HEK293 (cell line): ENCODE results near the gene MLLT3.

ENCODE experiments used
- CTCF ChIA-PET: fragments of 350-600 bp; formaldehyde crosslinking; extraction: SDS; loops from one replicate; lab custom pipeline; 2021; ENCODE audit warnings: antibody characterized with exemption; lab: Yijun Ruan, JAX
- POLR2A ChIA-PET: fragments of 300-600 bp; formaldehyde crosslinking; extraction: SDS; loops from one replicate; lab custom pipeline; 2020; ENCODE audit warnings: antibody characterized with exemption, inconsistent platforms; lab: Yijun Ruan, JAX
- H3K27ac ChIP-seq: fragments of 200-500 bp; sonication (Bioruptor generic); 2 replicates; pipeline ENCODE4 v1.5.1; 2014; ENCODE audit warnings: low read depth, low read length, control low read depth, inconsistent platforms; ENCODE audit errors: extremely low read depth
- H3K36me3 ChIP-seq, 2 experiments: fragments of 200-500 bp in 1 of 2; sonication (Bioruptor generic) in 1 of 2; 1 replicate in 1 of 2; 2 replicates in 1 of 2; pipeline ENCODE4 v1.5.1; 2014 to 2017; ENCODE audit warnings: inconsistent platforms in 2 of 2, low read length in 2 of 2; ENCODE audit not compliant: control insufficient read depth in 2 of 2, insufficient read depth in 1 of 2
- H3K4me1 ChIP-seq: fragments of 200-500 bp; sonication (Bioruptor generic); 2 replicates; pipeline ENCODE4 v1.5.1; 2014; ENCODE audit warnings: mild to moderate bottlenecking, low read length, inconsistent platforms; ENCODE audit not compliant: control insufficient read depth, insufficient read depth
- H3K4me3 ChIP-seq: 2 replicates; pipeline ENCODE4 v1.5.1; 2011; ENCODE audit warnings: low read depth, mild to moderate bottlenecking, control low read depth, low read length, moderate library complexity
- H3K9me3 ChIP-seq: fragments of 200-500 bp; sonication (Bioruptor generic); 2 replicates; pipeline ENCODE4 v1.5.1; 2014; ENCODE audit warnings: low read depth, low read length, inconsistent platforms; ENCODE audit not compliant: control insufficient read depth, insufficient read depth
- EGR2 ChIP-seq: fragments of 450-650 bp; formaldehyde crosslinking; IDR thresholded peaks from 2 replicates; pipeline ENCODE4 v1.5.1; 2016; ENCODE audit warnings: low read depth, missing biosample characterization, missing genetic modification characterization
- ELK4 ChIP-seq: IDR thresholded peaks from 2 replicates; pipeline ENCODE4 v1.6.1; 2011; ENCODE audit warnings: mild to moderate bottlenecking, low read depth, low read length, borderline replicate concordance
- IKZF3 ChIP-seq: fragments of 450-650 bp; IDR thresholded peaks from 2 replicates; pipeline ENCODE4 v1.5.0; 2018; ENCODE audit warnings: missing biosample characterization, mild to moderate bottlenecking, missing genetic modification characterization, moderate library complexity
- REPIN1 ChIP-seq: fragments of 450-650 bp; formaldehyde crosslinking; IDR thresholded peaks from 2 replicates; pipeline ENCODE4 v1.5.1; 2017; ENCODE audit warnings: missing biosample characterization, missing genetic modification characterization, low read depth
- SP2 ChIP-seq: fragments of 450-650 bp; formaldehyde crosslinking; IDR thresholded peaks from 2 replicates; pipeline ENCODE4 v1.5.1; 2016; ENCODE audit warnings: missing biosample characterization, missing genetic modification characterization
- ZBTB49 ChIP-seq: fragments of 450-650 bp; formaldehyde crosslinking; IDR thresholded peaks from 2 replicates; pipeline ENCODE4 v1.5.1; 2016; ENCODE audit warnings: missing biosample characterization, missing genetic modification characterization, low read depth
- ZEB2 ChIP-seq: fragments of 450-650 bp; formaldehyde crosslinking; IDR thresholded peaks from 2 replicates; pipeline ENCODE4 v1.5.1; 2016; ENCODE audit warnings: missing biosample characterization, missing genetic modification characterization
- ZNF114 ChIP-seq: fragments of 450-650 bp; formaldehyde crosslinking; IDR thresholded peaks from 2 replicates; pipeline ENCODE4 v1.5.0; 2017; ENCODE audit warnings: missing biosample characterization, missing genetic modification characterization
- ZNF140 ChIP-seq: fragments of 450-650 bp; formaldehyde crosslinking; IDR thresholded peaks from 2 replicates; pipeline ENCODE4 v1.5.1; 2016; ENCODE audit warnings: missing biosample characterization, missing genetic modification characterization
- ZNF23 ChIP-seq: fragments of 450-650 bp; formaldehyde crosslinking; IDR thresholded peaks from 2 replicates; pipeline ENCODE4 v1.5.1; 2016; ENCODE audit warnings: missing biosample characterization, missing genetic modification characterization, borderline replicate concordance
- ZNF274 ChIP-seq, 2 experiments: fragments of 200-500 bp in 1 of 2; fragments of 450-650 bp in 1 of 2; sonication (Bioruptor generic) in 1 of 2; formaldehyde crosslinking in 1 of 2; IDR thresholded peaks; 2 replicates each; pipeline versions ENCODE4 v1.5.1 to v1.6.1; 2014 to 2016; ENCODE audit warnings: borderline replicate concordance in 1 of 2, inconsistent platforms in 1 of 2, low read length in 1 of 2, missing biosample characterization in 1 of 2, missing genetic modification characterization in 1 of 2
- ZNF292 ChIP-seq: fragments of 450-650 bp; formaldehyde crosslinking; IDR thresholded peaks from 2 replicates; pipeline ENCODE4 v1.5.1; 2016; ENCODE audit warnings: low read depth, missing biosample characterization, missing genetic modification characterization, borderline replicate concordance
- ZNF302 ChIP-seq: fragments of 450-650 bp; formaldehyde crosslinking; IDR thresholded peaks from 2 replicates; pipeline ENCODE4 v1.5.1; 2016; ENCODE audit warnings: missing biosample characterization, missing genetic modification characterization, low read depth
- ZNF37A ChIP-seq: fragments of 450-650 bp; IDR thresholded peaks from 2 replicates; pipeline ENCODE4 v1.5.1; 2018; ENCODE audit warnings: missing biosample characterization, missing genetic modification characterization
- ZNF473 ChIP-seq: fragments of 450-650 bp; formaldehyde crosslinking; IDR thresholded peaks from 2 replicates; pipeline ENCODE4 v1.5.1; 2017; ENCODE audit warnings: missing biosample characterization, missing genetic modification characterization
- ZNF510 ChIP-seq: fragments of 450-650 bp; formaldehyde crosslinking; IDR thresholded peaks from 2 replicates; pipeline ENCODE4 v1.5.1; 2018; ENCODE audit warnings: mild to moderate bottlenecking, missing genetic modification characterization, missing biosample characterization; ENCODE audit not compliant: insufficient replicate concordance
- ZNF521 ChIP-seq: fragments of 450-650 bp; formaldehyde crosslinking; IDR thresholded peaks from 2 replicates; pipeline ENCODE4 v1.5.1; 2017; ENCODE audit warnings: missing biosample characterization, mild to moderate bottlenecking, missing genetic modification characterization
- ZNF571 ChIP-seq: fragments of 450-650 bp; formaldehyde crosslinking; IDR thresholded peaks from 2 replicates; pipeline ENCODE4 v1.5.0; 2017; ENCODE audit warnings: missing biosample characterization, missing genetic modification characterization
- ZNF585B ChIP-seq: fragments of 450-650 bp; formaldehyde crosslinking; IDR thresholded peaks from 2 replicates; pipeline ENCODE4 v1.5.1; 2016; ENCODE audit warnings: missing biosample characterization, missing genetic modification characterization
- ZNF600 ChIP-seq: fragments of 450-650 bp; formaldehyde crosslinking; IDR thresholded peaks from 2 replicates; pipeline ENCODE4 v1.5.1; 2016; ENCODE audit warnings: missing biosample characterization, missing genetic modification characterization
- ZNF777 ChIP-seq: fragments of 450-650 bp; formaldehyde crosslinking; IDR thresholded peaks from 2 replicates; pipeline ENCODE4 v1.5.1; 2017; ENCODE audit warnings: missing biosample characterization, missing genetic modification characterization, borderline replicate concordance
- ZNF792 ChIP-seq: fragments of 450-650 bp; formaldehyde crosslinking; IDR thresholded peaks from 2 replicates; pipeline ENCODE4 v1.5.1; 2016; ENCODE audit warnings: missing biosample characterization, missing genetic modification characterization
- ZNF837 ChIP-seq: fragments of 450-650 bp; formaldehyde crosslinking; IDR thresholded peaks from 2 replicates; pipeline ENCODE4 v1.5.1; 2016; ENCODE audit warnings: missing biosample characterization, missing genetic modification characterization
- TF ChIP-seq, protein P1 (sequence below): fragments of 450-650 bp; formaldehyde crosslinking; IDR thresholded peaks from 2 replicates; pipeline ENCODE4 v1.5.1; 2017; ENCODE audit warnings: missing biosample characterization, missing genetic modification characterization
- TF ChIP-seq, protein P2 (sequence below): fragments of 450-650 bp; formaldehyde crosslinking; IDR thresholded peaks from 2 replicates; pipeline ENCODE4 v1.5.1; 2016; ENCODE audit warnings: missing biosample characterization, missing genetic modification characterization
- TF ChIP-seq, protein P3 (sequence below): sonication (generic); formaldehyde crosslinking; IDR thresholded peaks from 2 replicates; pipeline ENCODE4 v1.8.1; 2022; ENCODE audit warnings: mild to moderate bottlenecking, moderate library complexity, missing genetic modification reagents
- TF ChIP-seq, protein P4 (sequence below): fragments of 450-650 bp; formaldehyde crosslinking; IDR thresholded peaks from 2 replicates; pipeline ENCODE4 v1.5.1; 2016; ENCODE audit warnings: missing biosample characterization, missing genetic modification characterization

The MLLT3 gene

DNA sequence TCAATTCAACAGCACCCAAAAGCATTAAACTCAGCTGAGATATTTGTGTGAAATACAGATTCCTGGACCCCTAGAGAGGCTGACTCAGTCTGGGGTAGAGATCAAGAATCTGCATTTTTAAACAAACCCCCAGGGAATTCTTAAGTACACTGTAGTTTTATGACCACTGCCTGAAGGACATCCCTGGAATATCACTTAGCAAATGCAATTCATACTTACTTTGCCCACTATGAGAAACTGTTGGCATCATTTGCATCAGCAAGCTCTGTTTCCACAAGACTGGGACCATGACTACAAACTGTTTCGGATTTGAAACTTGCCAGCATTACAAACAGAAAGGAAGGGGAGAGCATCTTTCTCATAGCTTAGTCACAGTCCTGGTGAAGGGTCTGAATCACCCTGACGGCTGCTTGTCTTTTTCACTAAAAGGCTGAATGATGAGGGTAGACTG is 63.7 kb downstream of the MLLT3 start:
- H3K9me3 ChIP-seq, result no peaks in the 10 kb centered on the region
- ChIA-PET CTCF (interaction anchor here (1.1 to 1.2 kb wide), 2 partner anchors 50 to 181 kb away, joined by 3 read pairs; no protein-coding TSS in a partner anchor), POLR2A (interaction anchor here (0.8 to 0.9 kb wide), 2 partner anchors 64 to 91 kb away, joined by 3 read pairs; partner anchors contain the start of gene MLLT3)
- no peaks in the 10 kb centered on the region for H3K36me3 ChIP-seq
- no peak overlapping the region; the same call in 1 of the 2 replicates for H3K27ac ChIP-seq
- H3K4me3 ChIP-seq, result no peak overlapping the region
- H3K4me1 ChIP-seq, result peaks cover 44% of the 10 kb centered on the region
- no peak for TF ChIP-seq ZNF274 (IDR thresholded peaks at IDR 0.05; ENCODE audit: low read length)
- no peak for TF ChIP-seq ZNF274 (tag by site-specific recombination; IDR thresholded peaks at IDR 0.05; ENCODE audit: borderline replicate concordance)
- no peak for TF ChIP-seq ZNF585B
- TF ChIP-seq ZNF600 (tag by site-specific recombination), result peak; percentile 66; the same call in 1 of the 2 replicates
- TF ChIP-seq ZNF837 (tag by site-specific recombination), result no peak
- TF ChIP-seq ZNF777 (tag by site-specific recombination), result no peak
- peak; percentile 19; the same call in 1 of the 2 replicates for TF ChIP-seq IKZF3 (tag by site-specific recombination)
- no peak for TF ChIP-seq ZNF473 (tag by site-specific recombination)
- TF ChIP-seq, protein P1, sequence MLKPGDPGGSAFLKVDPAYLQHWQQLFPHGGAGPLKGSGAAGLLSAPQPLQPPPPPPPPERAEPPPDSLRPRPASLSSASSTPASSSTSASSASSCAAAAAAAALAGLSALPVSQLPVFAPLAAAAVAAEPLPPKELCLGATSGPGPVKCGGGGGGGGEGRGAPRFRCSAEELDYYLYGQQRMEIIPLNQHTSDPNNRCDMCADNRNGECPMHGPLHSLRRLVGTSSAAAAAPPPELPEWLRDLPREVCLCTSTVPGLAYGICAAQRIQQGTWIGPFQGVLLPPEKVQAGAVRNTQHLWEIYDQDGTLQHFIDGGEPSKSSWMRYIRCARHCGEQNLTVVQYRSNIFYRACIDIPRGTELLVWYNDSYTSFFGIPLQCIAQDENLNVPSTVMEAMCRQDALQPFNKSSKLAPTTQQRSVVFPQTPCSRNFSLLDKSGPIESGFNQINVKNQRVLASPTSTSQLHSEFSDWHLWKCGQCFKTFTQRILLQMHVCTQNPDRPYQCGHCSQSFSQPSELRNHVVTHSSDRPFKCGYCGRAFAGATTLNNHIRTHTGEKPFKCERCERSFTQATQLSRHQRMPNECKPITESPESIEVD (tag by site-specific recombination), result peak; percentile 22; the same call in 1 of the 2 replicates
- TF ChIP-seq SP2 (tag by site-specific recombination), result no peak
- no peak for TF ChIP-seq ZNF521
- no peak for TF ChIP-seq ZNF792
- TF ChIP-seq ZNF302 (tag by site-specific recombination), result no peak
- TF ChIP-seq EGR2 (tag by site-specific recombination), result no peak
- TF ChIP-seq, protein P2, sequence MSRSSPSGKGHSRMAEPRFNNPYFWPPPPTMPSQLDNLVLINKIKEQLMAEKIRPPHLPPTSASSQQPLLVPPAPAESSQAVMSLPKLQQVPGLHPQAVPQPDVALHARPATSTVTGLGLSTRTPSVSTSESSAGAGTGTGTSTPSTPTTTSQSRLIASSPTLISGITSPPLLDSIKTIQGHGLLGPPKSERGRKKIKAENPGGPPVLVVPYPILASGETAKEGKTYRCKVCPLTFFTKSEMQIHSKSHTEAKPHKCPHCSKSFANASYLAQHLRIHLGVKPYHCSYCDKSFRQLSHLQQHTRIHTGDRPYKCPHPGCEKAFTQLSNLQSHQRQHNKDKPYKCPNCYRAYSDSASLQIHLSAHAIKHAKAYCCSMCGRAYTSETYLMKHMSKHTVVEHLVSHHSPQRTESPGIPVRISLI (tag by site-specific recombination), result no peak
- TF ChIP-seq, protein P3, sequence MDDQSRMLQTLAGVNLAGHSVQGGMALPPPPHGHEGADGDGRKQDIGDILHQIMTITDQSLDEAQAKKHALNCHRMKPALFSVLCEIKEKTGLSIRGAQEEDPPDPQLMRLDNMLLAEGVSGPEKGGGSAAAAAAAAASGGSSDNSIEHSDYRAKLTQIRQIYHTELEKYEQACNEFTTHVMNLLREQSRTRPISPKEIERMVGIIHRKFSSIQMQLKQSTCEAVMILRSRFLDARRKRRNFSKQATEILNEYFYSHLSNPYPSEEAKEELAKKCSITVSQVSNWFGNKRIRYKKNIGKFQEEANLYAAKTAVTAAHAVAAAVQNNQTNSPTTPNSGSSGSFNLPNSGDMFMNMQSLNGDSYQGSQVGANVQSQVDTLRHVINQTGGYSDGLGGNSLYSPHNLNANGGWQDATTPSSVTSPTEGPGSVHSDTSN, result no peak
- no peak for TF ChIP-seq ZNF23 (tag by site-specific recombination)
- TF ChIP-seq REPIN1 (tag by site-specific recombination), result no peak
- TF ChIP-seq ZNF140 (tag by site-specific recombination), result no peak
- TF ChIP-seq, protein P4, sequence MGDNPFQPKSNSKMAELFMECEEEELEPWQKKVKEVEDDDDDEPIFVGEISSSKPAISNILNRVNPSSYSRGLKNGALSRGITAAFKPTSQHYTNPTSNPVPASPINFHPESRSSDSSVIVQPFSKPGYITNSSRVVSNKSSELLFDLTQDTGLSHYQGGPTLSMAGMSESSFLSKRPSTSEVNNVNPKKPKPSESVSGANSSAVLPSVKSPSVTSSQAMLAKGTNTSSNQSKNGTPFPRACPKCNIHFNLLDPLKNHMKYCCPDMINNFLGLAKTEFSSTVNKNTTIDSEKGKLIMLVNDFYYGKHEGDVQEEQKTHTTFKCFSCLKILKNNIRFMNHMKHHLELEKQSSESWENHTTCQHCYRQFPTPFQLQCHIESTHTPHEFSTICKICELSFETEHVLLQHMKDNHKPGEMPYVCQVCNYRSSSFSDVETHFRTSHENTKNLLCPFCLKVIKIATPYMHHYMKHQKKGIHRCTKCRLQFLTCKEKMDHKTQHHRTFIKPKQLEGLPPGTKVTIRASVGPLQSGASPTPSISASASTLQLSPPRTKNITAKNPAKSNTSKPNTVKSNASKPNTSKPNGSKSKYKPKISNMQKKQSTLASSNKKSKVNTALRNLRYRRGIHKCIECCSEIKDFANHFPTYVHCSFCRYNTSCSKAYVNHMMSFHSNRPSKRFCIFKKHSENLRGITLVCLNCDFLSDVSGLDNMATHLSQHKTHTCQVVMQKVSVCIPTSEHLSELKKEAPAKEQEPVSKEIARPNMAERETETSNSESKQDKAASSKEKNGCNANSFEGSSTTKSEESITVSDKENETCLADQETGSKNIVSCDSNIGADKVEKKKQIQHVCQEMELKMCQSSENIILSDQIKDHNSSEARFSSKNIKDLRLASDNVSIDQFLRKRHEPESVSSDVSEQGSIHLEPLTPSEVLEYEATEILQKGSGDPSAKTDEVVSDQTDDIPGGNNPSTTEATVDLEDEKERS (tag by site-specific recombination), result no peak
- TF ChIP-seq ZNF510 (tag by site-specific recombination), result no peak
- TF ChIP-seq ELK4, result no peak
- TF ChIP-seq ZNF114 (tag by site-specific recombination), result no peak
- no peak for TF ChIP-seq ZBTB49 (tag by site-specific recombination)
- TF ChIP-seq ZNF37A (tag by site-specific recombination), result no peak
- no peak for TF ChIP-seq ZNF571 (tag by site-specific recombination)
- no peak for TF ChIP-seq ZNF292 (tag by site-specific recombination)
- 0 out of 2 replicates have a peak, but pooled peaks have one; percentile 42 for TF ChIP-seq ZEB2 (tag by site-specific recombination)
